Measurements from ENCODE around the gene RNF183. TPM values are rescaled to one million over a fixed set of nuclear protein-coding genes. Genes with fewer than 3 reads are reported as not detected.

The RNF183 gene
- total RNA-seq, 5 donors from 2014 or later (not counting 1 experiment from before 2014, with no cell fraction given) = 0.73 TPM; not detected in 4

- peak overlapping the region; percentile 89 for H3K27ac ChIP-seq (ENCODE audit: low read length)
- ATAC-seq (replicated peaks in 1 of 4) (peak; percentile 5 to 28 (median 22)), DNase-seq (peak in 11 of 35 experiments; percentile 4 to 77 (median 17))
- 2% methylated on average over 10 of the region's 15 CpGs for WGBS (ENCODE audit: insufficient coverage)
- Mint-ChIP-seq H3K27me3 (no peaks in the 10 kb centered on the region), H3K9me3 (no peaks in the 10 kb centered on the region), H3K4me1 (peaks cover 6 to 41% (median 30%) of the 10 kb centered on the region in 3 donors), H3K27ac (no peak overlapping the region), H3K36me3 (peaks cover 31% of the 10 kb centered on the region), H3K4me3 (no peak overlapping the region)
- ChIA-PET CTCF (interaction anchor here (0.7 to 3.1 kb wide), 28 partner anchors 16 to 1614 kb away, joined by 3 to 31 read pairs (median 4); partner anchors contain the start of genes FKBP15 (in 2 of the 2), SLC31A1 (in 2 of the 2), ALAD (in 1 of the 2) and C9orf43 (in 1 of the 2)), POLR2A (interaction anchor here in 1 of 2 donors (0.5 to 0.9 kb wide), 4 partner anchors 18 to 349 kb away, joined by 3 to 4 read pairs (median 4); partner anchors contain the start of genes FKBP15 and SLC31A1)
- H3K36me3 ChIP-seq (ENCODE audit: control insufficient read depth in 2 of 2, extremely low read depth in 1 of 2, insufficient read depth in 1 of 2, low read length in 1 of 2) = peaks cover 11 to 52% of the 10 kb centered on the region in 2 donors
- H3K9me3 ChIP-seq = no peaks in the 10 kb centered on the region
- H3K4me1 ChIP-seq (ENCODE audit: control insufficient read depth in 1 of 2, extremely low read depth in 1 of 2, insufficient read depth in 2 of 2, low read length in 2 of 2) = peaks cover 8 to 9% of the 10 kb centered on the region in 2 experiments
- H3K4me3 ChIP-seq (ENCODE audit: control insufficient read depth in 1 of 2, extremely low read depth in 1 of 2, low read length in 1 of 2) = peak overlapping the region; percentile 76 to 84
- no peaks in the 10 kb centered on the region for H3K27me3 ChIP-seq (replicated peaks in 1 of 2; ENCODE audit: control insufficient read depth in 2 of 2, extremely low read depth in 1 of 2, insufficient read depth in 2 of 2, low read length in 1 of 2)
These were observed 28.6 kb downstream of the RNF183 start for GRCh38 chr9:113274474-113275156.

GRCh38 chr9:113269871-113270270, 33.3 kb downstream of the RNF183 start:
- H3K36me3 Mint-ChIP-seq = peaks cover 38% of the 10 kb centered on the region
- no peak for DNase-seq
- POLR2A ChIA-PET = interaction anchor here in 1 of 2 donors (0.6 kb wide), 1 partner anchor 49 kb away, joined by 5 read pairs; the partner anchor contains the start of genes FKBP15 and SLC31A1
- no peaks in the 10 kb centered on the region for H3K27me3 Mint-ChIP-seq
- no peak overlapping the region for H3K27ac ChIP-seq (ENCODE audit: low read length)
- no peak for ATAC-seq (replicated peaks in 1 of 4)
- H3K36me3 ChIP-seq (ENCODE audit: control insufficient read depth in 2 of 2, extremely low read depth in 1 of 2, insufficient read depth in 1 of 2, low read length in 1 of 2) = peaks cover 5 to 61% of the 10 kb centered on the region in 2 donors
- no peaks in the 10 kb centered on the region for H3K27me3 ChIP-seq (replicated peaks in 1 of 2; ENCODE audit: control insufficient read depth in 2 of 2, extremely low read depth in 1 of 2, insufficient read depth in 2 of 2, low read length in 1 of 2)
- H3K27ac Mint-ChIP-seq = no peak overlapping the region
- no peak overlapping the region for H3K4me3 ChIP-seq (ENCODE audit: control insufficient read depth in 1 of 2, extremely low read depth in 1 of 2, low read length in 1 of 2)
- no peaks in the 10 kb centered on the region for H3K9me3 ChIP-seq
- peaks cover 8 to 34% (median 21%) of the 10 kb centered on the region in 3 donors for H3K4me1 Mint-ChIP-seq
- H3K9me3 Mint-ChIP-seq = no peaks in the 10 kb centered on the region
- H3K4me3 Mint-ChIP-seq = no peak overlapping the region
- 100% methylated on average over 1 of the region's 2 CpGs for WGBS (ENCODE audit: insufficient coverage)
- no peaks in the 10 kb centered on the region for H3K4me1 ChIP-seq (ENCODE audit: control insufficient read depth in 1 of 2, extremely low read depth in 1 of 2, insufficient read depth in 2 of 2, low read length in 2 of 2)
- CTCF ChIA-PET = interaction anchor here in 1 of 2 donors (0.8 kb wide), 1 partner anchor 20 kb away, joined by 4 read pairs; no protein-coding TSS in a partner anchor

DNA sequence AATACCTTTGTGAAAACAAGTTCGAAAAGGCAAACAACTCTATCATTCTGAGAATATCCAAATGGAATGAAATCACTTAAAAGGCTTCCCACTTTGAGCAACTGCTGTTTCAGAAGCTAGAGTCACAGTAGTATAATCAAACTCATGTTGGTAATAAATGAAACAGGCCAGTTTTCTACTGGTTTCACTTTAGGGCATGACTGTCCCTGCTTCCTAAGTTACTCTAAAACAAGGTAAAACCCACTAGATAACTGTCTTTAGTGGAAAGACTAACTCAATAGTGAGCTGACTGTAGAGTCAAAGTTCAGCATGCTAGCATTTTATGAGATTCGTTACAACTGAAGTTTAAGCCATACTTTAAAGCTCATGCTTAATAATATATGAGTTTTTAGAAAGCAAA, 33.8 kb downstream of the RNF183 start:
- no peaks in the 10 kb centered on the region for H3K27me3 Mint-ChIP-seq
- no peaks in the 10 kb centered on the region for H3K9me3 ChIP-seq
- no peak overlapping the region for H3K4me3 ChIP-seq (ENCODE audit: control insufficient read depth in 1 of 2, extremely low read depth in 1 of 2, low read length in 1 of 2)
- H3K4me3 Mint-ChIP-seq = no peak overlapping the region
- H3K36me3 ChIP-seq (ENCODE audit: control insufficient read depth in 2 of 2, extremely low read depth in 1 of 2, insufficient read depth in 1 of 2, low read length in 1 of 2) = peaks cover 5 to 61% of the 10 kb centered on the region in 2 donors
- peaks cover 8 to 31% (median 21%) of the 10 kb centered on the region in 3 donors for H3K4me1 Mint-ChIP-seq
- CTCF ChIA-PET = interaction anchor here in 1 of 2 donors (0.6 to 0.8 kb wide), 2 partner anchors 21 to 137 kb away, joined by 3 to 4 read pairs; no protein-coding TSS in a partner anchor
- no peaks in the 10 kb centered on the region for H3K4me1 ChIP-seq (ENCODE audit: control insufficient read depth in 1 of 2, extremely low read depth in 1 of 2, insufficient read depth in 2 of 2, low read length in 2 of 2)
- no peaks in the 10 kb centered on the region for H3K9me3 Mint-ChIP-seq
- H3K36me3 Mint-ChIP-seq = peaks cover 40% of the 10 kb centered on the region
- H3K27me3 ChIP-seq (replicated peaks in 1 of 2; ENCODE audit: control insufficient read depth in 2 of 2, extremely low read depth in 1 of 2, insufficient read depth in 2 of 2, low read length in 1 of 2) = no peaks in the 10 kb centered on the region
- POLR2A ChIA-PET = no interaction called here
- H3K27ac Mint-ChIP-seq = no peak overlapping the region
- no peak overlapping the region for H3K27ac ChIP-seq (ENCODE audit: low read length)
- no CpG with 5 or more reads among the region's 2 CpGs for WGBS (ENCODE audit: insufficient coverage)
- DNase-seq (no peak), ATAC-seq (replicated peaks in 1 of 4) (no peak)

DNA sequence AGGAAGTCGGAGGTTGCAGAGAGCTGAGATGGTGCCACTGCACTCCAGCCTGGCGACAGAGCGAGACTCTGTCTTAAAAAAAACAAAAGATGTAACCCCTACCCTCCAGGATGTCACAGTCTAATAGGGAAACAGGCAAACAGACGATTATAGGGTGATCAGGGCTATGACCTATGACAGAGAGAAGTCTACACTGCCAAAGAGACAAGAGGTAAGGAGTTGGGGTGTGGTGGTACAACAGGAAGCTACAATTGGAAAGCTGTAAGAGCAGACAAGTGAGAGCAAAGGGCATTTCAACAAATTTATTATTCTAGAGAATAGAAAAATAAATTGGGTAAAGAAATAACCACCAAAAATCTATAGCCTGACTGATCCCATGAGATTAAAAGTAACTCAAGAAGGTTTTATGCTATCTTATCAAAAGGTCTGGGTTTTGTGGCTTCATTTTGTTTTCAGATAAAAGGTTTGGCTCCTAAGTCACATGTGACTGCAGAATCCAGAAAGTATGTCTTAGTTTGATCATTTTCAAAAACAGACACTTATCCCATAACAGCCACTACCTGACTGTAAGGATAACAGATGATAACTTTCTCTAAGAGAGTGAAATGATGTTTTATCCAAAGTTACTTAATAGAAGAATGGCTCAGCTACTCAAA, 35.1 kb downstream of the RNF183 start:
- H3K36me3 ChIP-seq (ENCODE audit: control insufficient read depth in 2 of 2, extremely low read depth in 1 of 2, insufficient read depth in 1 of 2, low read length in 1 of 2) = peaks cover 5 to 60% of the 10 kb centered on the region in 2 donors
- Mint-ChIP-seq H3K9me3 (no peaks in the 10 kb centered on the region), H3K27me3 (no peaks in the 10 kb centered on the region), H3K4me3 (no peak overlapping the region), H3K27ac (peak overlapping the region; percentile 0 to 48), H3K4me1 (peaks cover 8 to 20% (median 17%) of the 10 kb centered on the region in 3 donors), H3K36me3 (peaks cover 37% of the 10 kb centered on the region)
- H3K9me3 ChIP-seq = no peaks in the 10 kb centered on the region
- H3K27ac ChIP-seq (ENCODE audit: low read length) = no peak overlapping the region
- DNase-seq (no peak), ATAC-seq (replicated peaks in 1 of 4) (no peak)
- ChIA-PET POLR2A (no interaction called here), CTCF (no interaction called here)
- 100% methylated on average over 1 of the region's 4 CpGs for WGBS (ENCODE audit: insufficient coverage)
- no peaks in the 10 kb centered on the region for H3K27me3 ChIP-seq (replicated peaks in 1 of 2; ENCODE audit: control insufficient read depth in 2 of 2, extremely low read depth in 1 of 2, insufficient read depth in 2 of 2, low read length in 1 of 2)
- no peak overlapping the region for H3K4me3 ChIP-seq (ENCODE audit: control insufficient read depth in 1 of 2, extremely low read depth in 1 of 2, low read length in 1 of 2)
- no peaks in the 10 kb centered on the region for H3K4me1 ChIP-seq (ENCODE audit: control insufficient read depth in 1 of 2, extremely low read depth in 1 of 2, insufficient read depth in 2 of 2, low read length in 2 of 2)

DNA sequence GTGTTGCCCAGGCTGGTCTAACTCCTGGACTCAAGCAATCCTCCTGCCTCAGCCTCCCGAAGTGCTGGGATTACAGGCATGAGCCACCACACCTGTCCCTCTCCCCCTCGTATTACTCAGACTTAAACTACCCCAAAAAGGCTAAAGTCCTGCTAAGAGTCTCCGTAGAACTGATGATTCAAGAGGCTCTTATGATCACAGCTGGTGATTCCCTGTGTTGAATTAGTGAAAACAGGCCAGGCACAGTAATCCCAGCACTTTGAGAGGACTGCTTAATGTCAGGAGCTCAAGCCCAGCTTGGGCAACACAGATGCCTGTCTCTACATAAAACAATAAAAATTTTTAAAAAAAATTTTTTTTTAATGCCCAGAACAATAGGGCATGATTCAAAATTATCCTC, 37.0 kb downstream of the RNF183 start:
- 83% methylated on average over 1 of the region's 3 CpGs for WGBS (ENCODE audit: insufficient coverage)
- Mint-ChIP-seq H3K27ac (no peak overlapping the region), H3K4me3 (no peak overlapping the region), H3K36me3 (peaks cover 41% of the 10 kb centered on the region), H3K27me3 (no peaks in the 10 kb centered on the region), H3K9me3 (no peaks in the 10 kb centered on the region), H3K4me1 (peaks cover 8 to 16% (median 15%) of the 10 kb centered on the region in 3 donors)
- ChIA-PET CTCF (interaction anchor here in 1 of 2 donors (0.6 to 0.7 kb wide), 2 partner anchors 24 to 138 kb away, joined by 3 to 4 read pairs; no protein-coding TSS in a partner anchor), POLR2A (no interaction called here)
- Histone ChIP-seq H3K27me3 (replicated peaks in 1 of 2; ENCODE audit: control insufficient read depth in 2 of 2, extremely low read depth in 1 of 2, insufficient read depth in 2 of 2, low read length in 1 of 2) (no peaks in the 10 kb centered on the region), H3K36me3 (ENCODE audit: control insufficient read depth in 2 of 2, extremely low read depth in 1 of 2, insufficient read depth in 1 of 2, low read length in 1 of 2) (peaks cover 0 to 42% of the 10 kb centered on the region in 2 donors), H3K9me3 (no peaks in the 10 kb centered on the region), H3K4me1 (ENCODE audit: control insufficient read depth in 1 of 2, extremely low read depth in 1 of 2, insufficient read depth in 2 of 2, low read length in 2 of 2) (no peaks in the 10 kb centered on the region), H3K27ac (ENCODE audit: low read length) (no peak overlapping the region), H3K4me3 (ENCODE audit: control insufficient read depth in 1 of 2, extremely low read depth in 1 of 2, low read length in 1 of 2) (no peak overlapping the region)
- ATAC-seq (replicated peaks in 1 of 4) (no peak), DNase-seq (no peak)

DNA sequence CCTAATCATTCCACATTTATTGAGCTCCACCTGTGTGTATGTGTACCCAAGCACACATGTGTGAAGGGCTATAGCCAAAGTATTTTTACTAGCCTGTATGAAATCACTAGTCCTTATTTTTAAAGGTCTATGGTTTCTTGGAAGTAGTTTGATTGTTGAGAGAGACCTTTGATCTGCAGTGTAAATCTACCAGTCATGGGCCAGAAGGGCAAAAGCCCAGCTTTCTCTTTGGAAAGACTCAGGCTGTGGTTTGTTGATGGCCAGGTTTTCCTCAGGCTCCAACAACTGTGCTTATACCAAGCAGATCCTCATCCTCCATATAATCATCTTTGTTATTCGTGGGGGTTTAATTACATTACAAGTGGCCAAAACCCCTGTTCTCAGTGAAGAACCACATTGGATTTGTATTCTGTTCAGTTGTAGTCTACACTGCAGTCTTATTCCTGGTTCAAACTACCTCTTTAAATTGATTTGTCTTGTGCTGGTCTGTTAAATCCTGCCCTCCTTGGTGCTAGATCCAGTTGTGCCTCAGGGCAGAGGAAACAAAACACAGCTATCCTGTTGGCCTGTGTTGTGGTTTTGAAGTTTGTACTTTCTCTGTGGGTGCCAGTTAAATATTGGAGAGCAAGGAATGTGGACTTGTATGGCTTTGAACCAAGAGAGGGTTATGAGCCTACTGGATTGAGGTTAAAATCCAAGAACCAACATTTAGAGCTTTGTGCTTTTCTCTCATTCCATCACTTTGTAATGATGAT, 41.1 kb downstream of the RNF183 start:
- Histone ChIP-seq H3K36me3 (ENCODE audit: control insufficient read depth in 2 of 2, extremely low read depth in 1 of 2, insufficient read depth in 1 of 2, low read length in 1 of 2) (peaks cover 4 to 20% of the 10 kb centered on the region in 2 donors), H3K4me1 (ENCODE audit: control insufficient read depth in 1 of 2, extremely low read depth in 1 of 2, insufficient read depth in 2 of 2, low read length in 2 of 2) (no peaks in the 10 kb centered on the region), H3K9me3 (no peaks in the 10 kb centered on the region), H3K27ac (ENCODE audit: low read length) (no peak overlapping the region), H3K4me3 (ENCODE audit: control insufficient read depth in 1 of 2, extremely low read depth in 1 of 2, low read length in 1 of 2) (no peak overlapping the region), H3K27me3 (replicated peaks in 1 of 2; ENCODE audit: control insufficient read depth in 2 of 2, extremely low read depth in 1 of 2, insufficient read depth in 2 of 2, low read length in 1 of 2) (no peaks in the 10 kb centered on the region)
- CTCF ChIA-PET = no interaction called here
- peaks cover 42% of the 10 kb centered on the region for H3K36me3 Mint-ChIP-seq
- no peak overlapping the region for H3K27ac Mint-ChIP-seq
- ATAC-seq (replicated peaks in 1 of 4) (no peak), DNase-seq (no peak)
- no peaks in the 10 kb centered on the region for H3K9me3 Mint-ChIP-seq
- H3K4me1 Mint-ChIP-seq = no peaks in the 10 kb centered on the region
- no peaks in the 10 kb centered on the region for H3K27me3 Mint-ChIP-seq
- H3K4me3 Mint-ChIP-seq = no peak overlapping the region
- POLR2A ChIA-PET = no interaction called here
- WGBS (ENCODE audit: insufficient coverage) = no CpG with 5 or more reads among the region's 1 CpG
